CD4-positive, alpha-beta T cell (primary cell): ENCODE results near the gene ILKAP. TPM values are rescaled to one million over a fixed set of nuclear protein-coding genes. Genes with fewer than 3 reads are reported as not detected.

Source experiments
- ATAC-seq: fragments of 200-7000 bp; cut with Tn5 transposase; one replicate; pipeline ENCODE4 v1.10.0; 2022; ENCODE audit warnings: mild to moderate bottlenecking; ENCODE audit not compliant: poor library complexity
- CTCF ChIA-PET: fragments of 350-600 bp; sonication (Branson Sonifier 250); formaldehyde crosslinking; loops from one replicate; lab custom pipeline; 2021; ENCODE audit warnings: antibody characterized with exemption, inconsistent platforms; lab: Charles Lee
- POLR2A ChIA-PET: fragments of 350-600 bp; sonication (Branson Sonifier 250); formaldehyde crosslinking; loops from one replicate; lab custom pipeline; 2021; ENCODE audit warnings: antibody characterized with exemption, inconsistent platforms; lab: Charles Lee
- DNase-seq, 14 experiments: peaks; one replicate each; pipeline ENCODE4 v3.0.0-alpha.2; 2013 to 2020; ENCODE audit warnings: mixed read lengths in 2 of 14
- H3K27ac ChIP-seq, 2 donors: one replicate each; pipeline versions ENCODE4 v1.5.1 to v1.7.0; 2013; ENCODE audit warnings: low read length in 2 of 2, low read depth in 1 of 2, mild to moderate bottlenecking in 1 of 2
- H3K27me3 ChIP-seq, 2 experiments: 1 replicate in 1 of 2; 2 replicates in 1 of 2; pipeline versions ENCODE4 v1.6.1 to v1.7.0; 2013; ENCODE audit warnings: low read length in 2 of 2, control low read depth in 1 of 2, mild to moderate bottlenecking in 1 of 2, moderate library complexity in 1 of 2; ENCODE audit not compliant: insufficient read depth in 2 of 2, control insufficient read depth in 1 of 2
- H3K36me3 ChIP-seq: one replicate; pipeline ENCODE4 v1.6.1; 2013; ENCODE audit warnings: low read length, control low read depth; ENCODE audit not compliant: insufficient read depth
- H3K4me1 ChIP-seq: one replicate; pipeline ENCODE4 v1.6.1; 2013; ENCODE audit warnings: low read length, control low read depth; ENCODE audit not compliant: insufficient read depth
- H3K4me3 ChIP-seq: one replicate; pipeline ENCODE4 v1.5.1; 2013; ENCODE audit warnings: mild to moderate bottlenecking, low read length, moderate library complexity
- H3K9me3 ChIP-seq, 2 experiments: 1 replicate in 1 of 2; 2 replicates in 1 of 2; pipeline versions ENCODE4 v1.6.1 to v1.7.0; 2013; ENCODE audit warnings: low read length in 2 of 2, mild to moderate bottlenecking in 2 of 2, control low read depth in 1 of 2, moderate library complexity in 1 of 2; ENCODE audit not compliant: control insufficient read depth in 1 of 2, insufficient read depth in 1 of 2
- H3K27ac Mint-ChIP-seq: one replicate; pipeline ENCODE4 v1.8.0; 2020; ENCODE audit warnings: mixed read lengths
- H3K27me3 Mint-ChIP-seq: one replicate; pipeline ENCODE4 v1.8.0; 2021; ENCODE audit warnings: mixed read lengths
- H3K36me3 Mint-ChIP-seq: one replicate; pipeline ENCODE4 v1.8.0; 2021; ENCODE audit warnings: low read depth, mixed read lengths
- H3K4me1 Mint-ChIP-seq: one replicate; pipeline ENCODE4 v1.8.0; 2021; ENCODE audit warnings: low read depth, mixed read lengths
- H3K4me3 Mint-ChIP-seq: one replicate; pipeline ENCODE4 v1.8.0; 2020; ENCODE audit warnings: mild to moderate bottlenecking, mixed read lengths
- H3K9me3 Mint-ChIP-seq: one replicate; pipeline ENCODE4 v1.8.0; 2020; ENCODE audit warnings: mixed read lengths
- intact Hi-C, 2 experiments: fragments of 100-400 bp; cut with DNase I in 1 of 2; cut with micrococcal nuclease in 1 of 2; formaldehyde crosslinking; loops; one replicate each; pipeline versions ENCODE4 v1.15.1 to v1.9.0; 2023 to 2025; cut with DNase I, micrococcal nuclease
- total RNA-seq, 174 experiments: library from RNA in 2 of 174; stranded (reverse) in 2 of 174; gene quantifications; one replicate each; pipeline ENCODE4 v1.2.3 and lab custom pipeline; 2021 to 2026
- TF ChIP-seq, protein P1 (sequence below): fragments of 200-600 bp; IDR thresholded peaks from one replicate; pipeline ENCODE4 v1.8.0; 2022; ENCODE audit warnings: antibody characterized with exemption, mild to moderate bottlenecking

ILKAP gene
- total RNA-seq, 2 experiments from 2014 or later: 133 to 143 TPM

DNA sequence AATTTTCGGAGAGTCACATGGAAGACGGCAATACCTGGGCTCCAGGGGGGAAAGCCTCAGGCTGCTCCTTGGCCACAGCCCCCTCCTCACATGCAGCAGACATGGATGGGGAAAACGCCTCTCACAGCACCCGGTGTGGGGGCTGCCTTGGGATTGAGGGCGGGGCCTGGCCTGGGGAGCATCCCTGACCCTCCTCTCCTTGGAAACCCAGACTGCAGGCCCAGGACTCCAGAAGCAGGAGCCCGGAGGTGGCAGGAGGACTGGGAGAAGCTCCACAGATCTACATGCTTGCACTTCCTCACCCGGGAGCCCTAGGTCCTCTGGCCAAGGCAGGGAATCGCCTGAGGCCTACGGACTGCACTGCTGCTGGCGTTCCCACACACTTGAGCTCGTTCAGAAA lies 48.5 kb upstream of the ILKAP start:
- H3K36me3 ChIP-seq: peaks cover 46% of the 10 kb centered on the region
- Mint-ChIP-seq H3K27me3 (no peaks in the 10 kb centered on the region), H3K4me3 (no peak overlapping the region), H3K4me1 (no peaks in the 10 kb centered on the region), H3K27ac (no peak overlapping the region), H3K36me3 (peaks cover 78% of the 10 kb centered on the region), H3K9me3 (no peaks in the 10 kb centered on the region)
- H3K9me3 ChIP-seq: no peaks in the 10 kb centered on the region
- no peak overlapping the region for H3K4me3 ChIP-seq
- POLR2A ChIA-PET: no interaction called here
- peaks cover 5% of the 10 kb centered on the region for H3K4me1 ChIP-seq
- H3K27me3 ChIP-seq: no peaks in the 10 kb centered on the region
- no peak for DNase-seq
- no peak for ATAC-seq
- TF ChIP-seq, protein P1, sequence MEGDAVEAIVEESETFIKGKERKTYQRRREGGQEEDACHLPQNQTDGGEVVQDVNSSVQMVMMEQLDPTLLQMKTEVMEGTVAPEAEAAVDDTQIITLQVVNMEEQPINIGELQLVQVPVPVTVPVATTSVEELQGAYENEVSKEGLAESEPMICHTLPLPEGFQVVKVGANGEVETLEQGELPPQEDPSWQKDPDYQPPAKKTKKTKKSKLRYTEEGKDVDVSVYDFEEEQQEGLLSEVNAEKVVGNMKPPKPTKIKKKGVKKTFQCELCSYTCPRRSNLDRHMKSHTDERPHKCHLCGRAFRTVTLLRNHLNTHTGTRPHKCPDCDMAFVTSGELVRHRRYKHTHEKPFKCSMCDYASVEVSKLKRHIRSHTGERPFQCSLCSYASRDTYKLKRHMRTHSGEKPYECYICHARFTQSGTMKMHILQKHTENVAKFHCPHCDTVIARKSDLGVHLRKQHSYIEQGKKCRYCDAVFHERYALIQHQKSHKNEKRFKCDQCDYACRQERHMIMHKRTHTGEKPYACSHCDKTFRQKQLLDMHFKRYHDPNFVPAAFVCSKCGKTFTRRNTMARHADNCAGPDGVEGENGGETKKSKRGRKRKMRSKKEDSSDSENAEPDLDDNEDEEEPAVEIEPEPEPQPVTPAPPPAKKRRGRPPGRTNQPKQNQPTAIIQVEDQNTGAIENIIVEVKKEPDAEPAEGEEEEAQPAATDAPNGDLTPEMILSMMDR: no peak
- CTCF ChIA-PET: no interaction called here
- no peak overlapping the region for H3K27ac ChIP-seq
- intact Hi-C loops: no loop called here

DNA sequence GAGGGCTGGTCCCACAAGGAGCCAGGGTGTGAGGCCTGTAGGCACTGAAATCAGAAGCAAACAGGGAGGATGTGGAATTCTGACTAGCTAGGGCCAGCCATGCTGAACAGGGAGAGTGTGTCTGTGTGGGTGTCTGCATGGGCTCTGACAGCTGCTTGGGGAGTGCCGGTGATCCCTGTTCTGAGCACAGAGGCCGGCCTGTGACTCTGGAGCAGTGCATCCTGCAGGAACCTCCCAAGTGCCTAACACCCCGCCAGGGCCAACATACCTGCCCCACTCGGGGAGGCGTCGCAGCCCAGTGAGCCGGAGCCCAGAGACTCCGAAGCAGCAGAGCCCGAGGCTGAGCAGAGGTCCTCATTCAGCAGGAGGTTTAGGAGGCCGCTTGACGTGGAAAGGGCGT lies 47.8 kb upstream of the ILKAP start:
- no peaks in the 10 kb centered on the region for H3K4me1 Mint-ChIP-seq
- TF ChIP-seq, protein P1: no peak
- ChIA-PET POLR2A (no interaction called here), CTCF (no interaction called here)
- H3K4me1 ChIP-seq: no peaks in the 10 kb centered on the region
- peaks cover 40% of the 10 kb centered on the region for H3K36me3 ChIP-seq
- H3K4me3 Mint-ChIP-seq: no peak overlapping the region
- DNase-seq (no peak), ATAC-seq (no peak)
- H3K27ac ChIP-seq: no peak overlapping the region
- no peaks in the 10 kb centered on the region for H3K27me3 ChIP-seq
- H3K9me3 ChIP-seq: no peaks in the 10 kb centered on the region
- H3K27ac Mint-ChIP-seq: no peak overlapping the region
- peaks cover 76% of the 10 kb centered on the region for H3K36me3 Mint-ChIP-seq
- no peaks in the 10 kb centered on the region for H3K9me3 Mint-ChIP-seq
- H3K4me3 ChIP-seq: no peak overlapping the region
- intact Hi-C loops: no loop called here
- H3K27me3 Mint-ChIP-seq: no peaks in the 10 kb centered on the region

DNA sequence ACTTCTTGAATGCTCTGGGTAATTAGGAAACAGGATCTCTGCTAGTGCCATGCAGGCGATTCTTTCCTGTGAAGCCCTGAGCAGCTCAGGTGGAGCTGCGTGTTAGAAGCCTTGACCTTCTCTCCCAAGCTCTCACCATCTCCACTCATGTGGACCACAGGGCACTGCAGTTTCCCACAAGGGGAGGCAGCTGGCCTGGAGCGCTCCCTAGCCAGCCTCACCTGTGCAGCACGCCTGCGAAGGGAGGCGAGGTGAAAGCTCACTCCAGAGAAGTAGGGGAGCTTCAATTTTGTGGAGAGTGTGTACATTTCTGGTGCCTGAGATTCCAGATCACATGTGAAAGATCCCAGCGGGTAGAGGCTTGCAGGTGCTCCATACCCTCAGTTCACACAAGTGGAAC lies 47.4 kb upstream of the ILKAP start:
- DNase-seq: no peak
- Histone ChIP-seq H3K36me3 (peaks cover 37% of the 10 kb centered on the region), H3K27ac (no peak overlapping the region), H3K9me3 (no peaks in the 10 kb centered on the region), H3K4me3 (no peak overlapping the region), H3K27me3 (no peaks in the 10 kb centered on the region), H3K4me1 (no peaks in the 10 kb centered on the region)
- Mint-ChIP-seq H3K36me3 (peaks cover 76% of the 10 kb centered on the region), H3K27ac (no peak overlapping the region), H3K27me3 (no peaks in the 10 kb centered on the region), H3K4me3 (no peak overlapping the region), H3K9me3 (no peaks in the 10 kb centered on the region), H3K4me1 (no peaks in the 10 kb centered on the region)
- no peak for ATAC-seq
- POLR2A ChIA-PET: no interaction called here
- intact Hi-C loops: no loop called here
- CTCF ChIA-PET: no interaction called here
- TF ChIP-seq, protein P1: no peak
